ENCODE results near the gene UBE2Z. TPM values are rescaled to one million over a fixed set of nuclear protein-coding genes. Genes with fewer than 3 reads are reported as not detected.
"Not testable (repeated sequence)": the region's sequence is repeated elsewhere in the genome, so short reads cannot be mapped to it uniquely, and the experiment has no call there.

The UBE2Z gene
- 105 TPM for polyA plus RNA-seq (ENCODE audit: insufficient read length)
- long read RNA-seq, donor 1, full-length matches to known transcripts, result 34 of 67 reads
- long read RNA-seq, donor 1, partial matches to known transcripts, result 33 of 67 reads
- long read RNA-seq, donor 1, other reads (novel, unspliced or antisense), result 0 of 67 reads
- long read RNA-seq, donor 2, full-length matches to known transcripts, result 34 of 64 reads
- long read RNA-seq, donor 2, partial matches to known transcripts, result 30 of 64 reads
- long read RNA-seq, donor 2, other reads (novel, unspliced or antisense), result 0 of 64 reads
- long read RNA-seq, donor 3, full-length matches to known transcripts, result 25 of 25 reads
- long read RNA-seq, donor 3, partial matches to known transcripts, result 0 of 25 reads
- long read RNA-seq, donor 3, other reads (novel, unspliced or antisense), result 0 of 25 reads
- long read RNA-seq, donor 4, partial matches to known transcripts, result 0 of 2 reads
- long read RNA-seq, donor 4, other reads (novel, unspliced or antisense), result 0 of 2 reads
- long read RNA-seq, donor 5, full-length matches to known transcripts, result 33 of 33 reads
- long read RNA-seq, donor 5, partial matches to known transcripts, result 0 of 33 reads
- long read RNA-seq, donor 5, other reads (novel, unspliced or antisense), result 0 of 33 reads
- long read RNA-seq, donor 6, full-length matches to known transcripts, result 27 of 27 reads
- long read RNA-seq, donor 6, partial matches to known transcripts, result 0 of 27 reads
- long read RNA-seq, donor 6, other reads (novel, unspliced or antisense), result 0 of 27 reads
- long read RNA-seq, donor 7, full-length matches to known transcripts, result 53 of 253 reads
- long read RNA-seq, donor 7, partial matches to known transcripts, result 105 of 253 reads
- long read RNA-seq, donor 7, other reads (novel, unspliced or antisense), result 95 of 253 reads
- long read RNA-seq, donor 8, full-length matches to known transcripts, result 12 of 12 reads
- long read RNA-seq, donor 8, partial matches to known transcripts, result 0 of 12 reads
- long read RNA-seq, donor 8, other reads (novel, unspliced or antisense), result 0 of 12 reads

DNA sequence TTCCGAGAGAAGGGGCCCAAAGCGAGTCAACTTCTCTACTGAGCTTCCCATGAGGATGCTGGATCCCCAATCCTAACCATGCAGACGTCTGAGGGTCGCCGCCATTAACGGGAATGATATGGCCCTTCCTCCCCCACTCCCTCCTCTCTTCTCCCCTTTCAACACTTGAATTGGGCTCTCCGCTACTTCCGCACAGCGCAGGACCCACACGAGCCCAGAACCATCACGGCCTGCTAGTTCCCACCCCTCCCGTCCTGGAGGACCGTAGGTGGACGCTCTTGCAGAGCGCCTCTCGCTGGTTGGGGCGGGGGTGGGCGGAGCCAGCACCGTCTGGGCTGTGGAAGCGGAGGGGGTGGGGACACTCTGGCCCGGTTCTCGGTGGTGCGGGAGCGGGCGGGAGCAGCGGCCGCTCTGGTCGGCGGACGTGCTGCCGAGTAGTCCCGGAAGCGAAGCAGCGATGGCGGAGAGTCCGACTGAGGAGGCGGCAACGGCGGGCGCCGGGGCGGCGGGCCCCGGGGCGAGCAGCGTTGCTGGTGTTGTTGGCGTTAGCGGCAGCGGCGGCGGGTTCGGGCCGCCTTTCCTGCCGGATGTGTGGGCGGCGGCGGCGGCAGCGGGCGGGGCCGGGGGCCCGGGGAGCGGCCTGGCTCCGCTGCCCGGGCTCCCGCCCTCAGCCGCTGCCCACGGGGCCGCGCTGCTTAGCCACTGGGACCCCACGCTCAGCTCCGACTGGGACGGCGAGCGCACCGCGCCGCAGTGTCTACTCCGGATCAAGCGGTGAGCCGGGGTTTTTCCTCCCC, at the start of gene UBE2Z:
Gene UBE2Z (plus strand): TSS at position 361 of the 797 bp plus-strand sequence. CDS start 97 bp downstream, at position 458.
- peak; percentile 95 for DNase-seq

GRCh38 chr17:48860034-48860433, 48.2 kb upstream of the UBE2Z start:
- no peak for DNase-seq

- DNase-seq, result no peak
Observed at GRCh38 chr17:48860456-48860855, 47.8 kb upstream of the UBE2Z start.

- no peak for DNase-seq
Observed at GRCh38 chr17:48868916-48869500, 39.2 kb upstream of the UBE2Z start.

DNA sequence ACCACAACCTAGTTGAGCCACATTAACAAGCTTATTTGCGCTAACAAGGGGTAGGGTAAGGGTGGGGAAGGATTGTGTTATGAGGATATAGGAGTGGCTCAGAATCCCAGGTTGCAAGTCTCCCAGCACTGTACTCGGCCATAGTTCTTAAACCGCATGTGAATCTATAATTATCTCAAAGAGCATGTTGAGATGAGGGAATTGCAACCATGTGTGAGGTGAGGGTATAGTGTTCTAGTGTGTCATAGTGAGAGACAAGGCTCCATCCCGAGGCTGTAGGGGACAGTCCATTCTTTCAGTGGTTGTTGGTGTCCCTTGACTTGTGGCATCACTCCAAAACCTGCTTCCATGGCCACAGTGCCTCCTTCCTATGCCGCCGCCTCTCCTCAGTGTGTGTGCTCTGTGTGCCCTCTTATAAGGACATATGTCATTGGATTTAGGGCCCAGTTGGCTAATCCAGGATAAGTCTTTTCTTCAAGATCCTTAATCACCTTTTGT, 38.3 kb upstream of the UBE2Z start:
- DNase-seq, result no peak

DNA sequence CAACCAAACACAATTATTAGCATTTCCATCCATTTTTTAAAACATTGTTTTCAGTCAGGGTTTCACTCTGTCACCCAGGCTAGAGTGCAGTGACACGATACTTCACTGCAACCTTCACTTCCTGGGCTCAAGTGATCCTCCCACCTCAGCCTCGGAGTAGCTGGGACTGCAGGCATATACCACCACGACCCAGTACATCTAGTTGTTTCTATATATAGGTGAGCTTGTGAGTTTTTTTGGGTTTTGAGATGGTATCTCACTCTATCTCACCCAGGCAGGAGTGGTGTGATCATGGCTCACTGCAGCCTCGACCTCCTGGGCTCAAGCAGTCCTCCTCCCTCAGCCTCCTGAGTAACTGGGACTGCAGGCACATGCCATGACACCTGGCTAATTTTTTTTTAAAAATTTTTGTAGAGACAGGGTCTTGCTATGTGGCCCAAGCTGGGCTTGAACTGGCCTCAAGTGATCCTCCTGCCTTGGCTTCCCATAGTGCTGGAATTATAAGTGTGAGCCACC, 37.1 kb upstream of the UBE2Z start:
- no peak for DNase-seq

DNA sequence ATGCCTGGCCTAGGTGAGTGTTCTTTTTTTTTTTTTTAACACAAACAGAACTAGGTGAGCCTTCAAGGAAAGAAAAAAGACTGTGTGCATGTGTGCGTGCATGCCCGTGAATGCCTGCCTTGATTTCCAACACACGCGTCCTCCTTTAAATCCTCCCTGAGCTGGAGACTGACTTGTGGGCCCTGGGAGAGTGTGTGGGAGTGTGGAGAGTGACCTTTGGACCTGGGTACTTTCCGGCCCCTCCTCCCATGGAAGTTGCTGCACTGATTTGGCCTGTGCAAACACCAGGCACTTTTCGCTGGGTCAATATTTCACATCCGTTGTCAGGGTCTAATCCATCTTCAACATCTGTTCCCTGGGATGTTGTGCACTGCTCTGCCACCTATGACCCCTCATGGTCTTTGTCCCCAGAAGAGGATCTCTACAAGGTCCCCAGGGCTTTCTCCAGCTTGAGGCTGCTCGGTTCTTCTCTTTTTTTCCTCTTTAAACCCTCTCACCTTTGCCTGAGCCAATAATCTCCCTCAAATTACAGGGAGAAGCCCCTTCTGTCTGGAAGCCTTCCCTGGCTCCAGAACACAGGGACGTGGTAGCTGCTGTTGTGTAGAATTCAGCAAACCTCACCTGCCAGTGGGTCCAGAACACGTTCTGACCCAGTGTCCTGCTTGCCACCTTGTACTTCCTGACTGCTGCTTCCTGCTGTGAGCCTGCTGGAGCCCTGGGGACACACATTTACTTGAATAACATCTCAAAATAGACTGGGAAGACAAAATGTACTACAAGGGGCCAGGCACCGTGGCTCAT, 36.5 kb upstream of the UBE2Z start:
- DNase-seq, result peak; percentile 46

GRCh38 chr17:48872409-48872808, 35.8 kb upstream of the UBE2Z start:
- not testable (repeated sequence) for DNase-seq

DNA sequence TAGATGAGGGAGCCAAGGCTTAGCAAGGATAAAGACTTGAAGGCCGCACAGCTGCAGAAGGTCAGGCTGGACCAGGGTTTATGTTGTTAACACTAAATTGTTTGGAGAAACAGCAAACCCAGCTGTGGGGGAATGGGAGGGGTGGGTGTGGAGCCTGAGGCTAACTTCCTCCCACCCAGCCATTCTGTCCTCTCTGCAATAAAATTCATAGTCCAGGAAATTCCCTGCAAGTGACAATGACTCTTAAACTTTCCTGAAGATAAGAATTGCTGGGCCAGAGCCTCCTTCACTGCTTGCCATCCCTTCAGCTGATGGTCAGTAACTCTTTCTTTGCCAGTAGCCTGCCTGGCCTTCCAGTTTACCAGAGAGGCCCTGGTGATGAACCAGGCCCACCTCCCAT, 35.0 kb upstream of the UBE2Z start:
- DNase-seq, result no peak

DNA sequence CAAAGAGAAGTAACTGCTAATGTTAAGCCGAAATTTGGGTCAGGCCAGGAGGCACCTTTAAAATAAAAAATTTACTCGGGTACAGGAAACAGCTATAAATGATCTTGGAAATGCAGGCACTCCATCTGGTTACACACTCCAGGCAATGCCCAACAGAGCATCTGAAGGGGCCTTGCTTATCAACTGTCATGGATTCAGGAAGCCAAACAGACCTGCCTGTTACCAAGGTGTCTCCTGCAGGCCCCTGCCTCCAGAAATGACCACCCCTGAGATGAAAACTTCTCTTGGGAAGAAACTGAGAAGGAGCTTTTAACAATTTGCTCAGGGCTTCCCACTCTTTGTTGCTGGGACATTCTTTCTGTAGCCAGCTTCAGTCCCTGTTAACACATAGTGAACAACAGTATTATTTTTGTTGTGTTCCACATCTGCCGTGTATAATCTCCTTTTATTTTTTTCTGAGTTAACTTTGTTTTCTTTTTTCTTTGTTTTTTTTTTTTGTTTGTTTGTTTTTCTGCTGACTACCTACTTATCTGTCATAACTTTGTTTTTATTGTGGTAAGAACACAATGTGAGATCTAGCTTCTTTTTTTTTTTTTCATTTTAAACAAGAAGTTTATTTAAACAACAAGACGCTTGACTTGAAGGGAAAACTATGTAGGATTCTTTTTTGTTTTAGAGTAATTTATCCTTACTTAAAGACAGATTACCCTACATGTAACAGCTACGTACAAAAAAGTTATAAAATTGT, 34.3 kb upstream of the UBE2Z start:
- no peak for DNase-seq

DNA sequence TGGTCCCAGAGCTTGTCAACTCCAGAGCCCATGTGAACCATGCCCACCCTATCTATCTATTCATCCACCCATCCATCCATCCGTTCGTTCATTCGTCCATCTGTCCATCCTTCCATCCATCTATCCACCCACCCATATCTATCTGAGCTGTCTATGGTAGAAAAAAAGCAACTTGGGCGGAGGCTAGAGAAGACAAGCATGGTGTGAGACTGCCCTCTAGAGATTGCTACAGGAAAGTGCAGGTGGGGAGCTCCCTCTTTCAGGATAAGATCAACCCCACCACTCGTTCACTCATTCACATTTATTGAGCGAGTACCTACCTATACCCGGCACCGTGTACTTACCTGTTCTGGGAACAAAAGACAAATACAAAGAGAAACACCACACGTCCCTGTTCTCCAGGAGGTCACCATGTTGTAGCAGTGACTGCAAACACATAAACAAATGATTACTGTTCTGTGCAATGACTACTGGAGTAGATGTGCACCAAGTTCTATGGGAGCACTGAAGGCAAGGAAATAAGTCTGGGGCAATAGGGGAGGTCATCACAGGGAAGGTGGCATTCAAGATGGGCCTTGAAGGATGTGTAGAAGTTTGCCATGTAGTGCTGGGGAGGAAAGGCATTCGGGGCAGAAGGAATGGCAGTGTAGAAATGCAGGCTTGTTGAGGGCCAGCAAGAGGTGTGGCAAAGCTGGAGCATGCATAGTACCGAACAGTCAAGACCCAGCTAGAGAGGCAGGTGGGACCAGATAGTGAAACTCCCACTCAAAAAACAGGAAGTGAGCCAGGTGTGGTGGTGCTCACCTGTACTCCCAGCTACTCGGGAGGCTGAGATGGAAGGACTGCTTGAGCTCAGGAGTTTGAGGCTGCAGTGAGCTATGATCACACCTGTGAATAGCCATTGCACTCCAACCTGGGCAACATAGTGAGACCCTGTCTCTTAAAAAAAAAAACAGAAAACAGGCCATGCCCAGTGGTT, 29.0 kb upstream of the UBE2Z start:
- peak; percentile 65 for DNase-seq

DNA sequence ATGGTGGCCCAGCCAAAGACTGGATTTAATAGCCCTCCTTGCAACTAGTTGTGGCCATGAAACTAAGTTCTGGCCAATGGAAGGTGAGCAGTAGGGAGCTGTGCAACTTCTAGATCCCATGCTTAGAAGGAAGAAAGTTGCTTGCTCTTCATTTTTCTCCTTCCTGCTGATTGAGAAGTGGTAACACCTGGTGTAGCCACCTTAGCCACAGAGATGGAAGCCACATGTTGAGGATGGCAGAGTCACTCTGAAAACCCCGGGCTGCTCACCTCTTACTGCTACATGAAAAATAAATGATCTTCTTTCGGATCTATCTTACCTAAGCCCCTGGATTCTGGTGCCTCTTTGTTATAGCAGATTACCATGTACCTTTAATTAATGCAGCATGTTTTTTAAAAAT, 25.9 kb upstream of the UBE2Z start:
- no peak for DNase-seq

DNA sequence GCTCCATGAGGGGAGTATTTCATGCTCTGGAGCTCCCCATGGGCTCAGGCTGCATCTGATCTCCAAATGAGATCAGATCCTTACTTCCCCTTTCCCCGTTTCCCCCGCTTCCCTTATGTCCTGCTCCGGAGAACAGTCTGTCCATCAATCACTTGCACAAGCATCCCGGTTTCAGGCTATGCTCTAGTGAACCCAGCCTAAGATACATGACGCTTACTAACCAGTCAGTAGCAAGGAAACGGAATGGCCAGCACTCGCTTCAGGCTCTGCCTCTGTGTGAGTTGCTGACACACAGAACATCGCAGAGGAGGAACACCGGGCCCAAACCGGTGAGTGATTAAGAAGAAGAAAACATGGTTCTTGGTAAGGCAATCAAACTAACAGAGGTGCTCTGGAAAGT, 25.0 kb upstream of the UBE2Z start:
- DNase-seq, result no peak

DNA sequence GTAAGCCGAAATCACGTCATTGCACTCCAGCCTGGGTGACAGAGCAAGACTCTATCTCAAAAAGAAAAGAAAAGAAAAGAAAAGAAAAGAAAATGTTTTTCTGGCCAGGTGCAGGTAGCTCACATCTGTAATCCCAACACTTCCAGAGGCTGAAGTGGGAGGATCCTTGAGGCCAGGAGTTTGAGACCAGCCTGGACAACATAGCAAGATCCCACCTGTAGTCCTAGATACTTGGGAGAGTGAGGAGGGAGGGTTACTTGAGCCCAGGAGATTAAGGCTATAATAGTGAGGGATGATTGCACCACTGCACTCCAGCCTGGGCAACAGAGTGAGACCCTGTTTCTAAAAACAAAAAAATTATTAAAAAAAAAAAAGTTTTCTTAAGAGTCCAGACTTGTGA, 18.1 kb upstream of the UBE2Z start:
- no peak for DNase-seq

- DNase-seq, result no peak
Observed at GRCh38 chr17:48892940-48893645, 15.1 kb upstream of the UBE2Z start.

GRCh38 chr17:48893646-48894508, 14.3 kb upstream of the UBE2Z start:
- DNase-seq, result no peak

DNA sequence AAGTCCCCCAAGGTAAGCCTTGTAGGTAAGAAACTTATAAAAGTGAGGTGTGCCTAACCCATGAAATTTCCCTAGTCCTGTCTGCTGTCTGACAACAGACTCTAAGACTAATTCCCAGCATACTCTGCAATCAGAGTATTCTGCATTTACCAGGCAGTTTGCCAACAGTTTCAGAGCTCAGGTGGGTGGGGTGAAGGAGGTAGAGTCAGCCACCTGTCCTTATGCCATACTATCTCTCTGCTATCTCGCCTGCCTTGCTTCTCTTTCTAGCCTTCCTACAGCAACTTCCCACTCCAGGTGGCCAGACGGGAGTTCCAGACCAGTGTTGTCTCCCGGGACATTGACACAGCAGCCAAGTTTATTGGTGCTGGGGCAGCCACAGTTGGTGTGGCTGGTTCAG, 13.3 kb upstream of the UBE2Z start:
- no peak for DNase-seq
